Measurements from ENCODE around the gene RTP3.
"Not testable (repeated sequence)": the region's sequence is repeated elsewhere in the genome, so short reads cannot be mapped to it uniquely, and the experiment has no call there.

The RTP3 gene

DNA sequence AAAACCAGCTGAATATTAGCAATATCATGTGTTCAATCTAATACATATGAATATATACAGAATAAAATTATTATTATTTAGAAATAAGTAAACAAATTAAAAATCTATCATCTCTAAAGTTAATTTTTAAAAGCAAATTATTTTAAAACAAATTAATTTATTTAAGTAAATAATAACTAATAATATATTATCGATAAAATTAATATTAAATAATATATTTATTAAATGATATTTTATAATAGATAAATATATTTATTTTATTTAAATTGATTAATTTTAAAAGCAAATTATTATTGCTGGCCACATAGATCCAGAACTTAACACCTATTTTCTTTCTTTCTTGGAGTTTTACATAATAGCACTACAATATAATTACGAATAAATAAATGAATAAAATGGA is 22.2 kb downstream of the RTP3 start:
- DNase-seq: no peak

DNA sequence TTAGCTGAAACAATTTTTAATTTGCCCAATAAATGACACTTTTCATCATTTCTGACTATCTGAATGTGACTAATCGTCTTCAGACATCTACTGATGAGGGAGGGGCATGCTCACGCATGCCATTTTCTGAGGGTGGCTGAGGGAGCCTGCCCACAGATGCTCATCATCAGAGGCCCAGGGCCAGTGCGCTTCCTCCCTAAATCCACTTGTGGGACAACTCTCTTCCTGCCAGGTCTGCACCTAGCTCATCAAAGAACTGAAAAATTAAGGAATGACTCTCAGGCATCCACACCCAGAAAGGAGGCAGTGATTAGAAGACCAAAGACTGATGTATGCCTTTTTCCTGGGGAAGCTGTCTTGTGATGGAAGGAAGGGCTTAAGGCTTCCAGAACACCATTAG is 22.8 kb downstream of the RTP3 start:
- DNase-seq: no peak

DNA sequence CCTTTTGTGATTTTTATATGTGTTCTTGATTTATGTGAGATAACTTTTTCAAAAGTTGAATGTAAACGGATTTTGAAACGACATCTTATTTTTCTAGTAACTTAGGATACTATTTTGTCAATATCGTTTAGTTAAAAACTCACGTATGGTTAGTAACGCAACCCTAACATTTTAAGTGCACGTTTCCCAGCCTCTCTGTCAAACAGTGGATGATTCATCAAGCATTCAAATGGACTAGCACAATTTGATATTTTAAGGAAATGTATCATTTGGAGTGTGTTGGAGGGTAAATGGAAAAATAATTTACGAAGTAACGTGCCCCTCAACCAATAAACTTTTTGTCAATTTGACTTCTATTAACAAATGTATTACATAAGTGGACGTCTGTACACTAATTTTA is 23.3 kb downstream of the RTP3 start:
- no peak for DNase-seq

DNA sequence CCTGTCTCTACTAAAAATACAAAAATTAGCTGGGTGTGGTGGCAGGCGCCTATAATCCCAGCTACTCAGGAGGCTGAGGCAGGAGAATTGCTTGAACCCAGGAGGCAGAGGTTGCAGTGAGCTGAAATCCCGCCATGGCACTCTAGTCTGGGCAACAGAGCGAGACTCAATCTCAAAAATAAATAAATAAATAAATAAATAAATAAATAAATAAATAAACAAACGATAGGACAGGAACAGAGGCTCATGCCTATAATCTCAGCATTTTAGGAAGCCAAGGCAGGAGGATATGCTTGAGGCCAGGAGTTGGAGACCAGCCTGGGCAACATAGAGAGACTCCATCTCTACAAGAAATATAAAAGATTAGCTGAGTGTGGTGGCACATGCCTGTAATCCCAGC is 24.4 kb downstream of the RTP3 start:
- not testable (repeated sequence) for DNase-seq

DNA sequence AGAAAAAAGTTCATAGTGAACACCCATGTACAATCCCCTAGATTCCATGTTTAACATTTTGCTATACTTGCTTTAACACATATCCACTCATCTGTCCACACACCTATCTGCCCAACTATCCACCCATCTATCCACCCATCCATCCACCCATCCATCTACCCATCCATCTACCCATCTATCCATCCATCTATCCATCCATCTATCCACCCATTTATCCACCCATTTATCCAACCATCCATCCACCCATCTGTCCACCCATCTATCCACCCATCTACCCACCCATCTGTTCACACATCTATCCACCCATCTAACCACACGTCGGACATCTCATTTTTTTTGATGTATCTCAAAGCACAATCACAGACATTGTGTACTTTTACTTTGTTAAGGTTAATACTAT is 25.8 kb downstream of the RTP3 start:
- no peak for DNase-seq

DNA sequence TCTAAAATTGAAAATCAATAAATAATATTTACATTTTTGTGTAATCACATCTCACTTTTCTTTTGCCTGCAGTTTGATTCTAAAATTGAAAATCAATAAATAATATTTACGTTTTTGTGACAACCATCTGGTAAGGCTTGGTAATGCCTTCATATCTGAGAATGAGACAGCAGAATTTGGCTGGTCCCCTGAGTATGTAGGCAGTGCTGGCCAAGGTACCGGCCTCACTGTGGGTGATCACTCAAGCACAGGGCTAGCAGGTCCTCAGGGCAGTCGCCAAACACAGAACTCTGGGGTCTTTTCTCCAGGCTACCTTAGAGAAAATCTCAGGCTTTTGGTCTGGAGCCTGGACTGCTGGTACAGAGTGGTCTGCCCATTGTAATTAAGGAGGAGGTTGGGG is 26.2 kb downstream of the RTP3 start:
- DNase-seq: no peak

DNA sequence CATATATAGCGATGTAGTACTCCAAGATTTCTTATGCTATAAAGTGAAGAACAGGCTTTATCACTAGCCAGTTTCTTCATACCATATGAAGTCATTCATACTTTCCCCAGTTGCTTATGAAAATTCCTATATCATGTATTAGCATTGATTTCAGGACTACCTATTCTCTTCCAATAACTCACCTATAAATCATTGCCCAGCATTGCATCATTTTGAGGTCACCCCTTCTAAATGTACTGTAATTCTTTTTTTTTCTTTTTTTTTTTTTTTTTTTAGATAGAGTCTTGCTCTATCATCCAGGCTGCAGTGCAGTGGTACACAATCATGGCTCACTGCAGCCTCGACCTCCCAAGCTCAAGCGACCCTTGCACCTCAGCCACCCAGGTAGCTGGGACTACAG is 27.1 kb downstream of the RTP3 start:
- no peak for DNase-seq

DNA sequence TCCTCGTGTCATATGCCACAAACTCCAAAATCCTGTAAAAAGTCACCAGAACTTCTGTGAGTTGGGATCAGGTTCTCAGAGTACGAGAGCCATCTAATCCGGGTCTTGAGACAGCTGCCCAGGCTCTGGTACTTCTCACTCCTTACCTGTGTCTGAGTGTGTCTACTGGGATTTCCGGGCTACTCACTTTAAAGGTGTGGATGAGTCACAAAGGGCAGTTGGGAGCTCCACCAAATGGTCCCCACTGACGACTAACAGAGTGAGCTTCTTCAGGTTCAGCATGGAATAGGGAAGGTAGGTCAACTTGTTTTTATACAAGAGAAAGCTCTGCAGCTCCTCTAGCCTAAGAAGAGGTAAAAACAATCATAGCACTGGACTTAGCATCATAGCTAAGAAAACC is 29.5 kb downstream of the RTP3 start:
- no peak for DNase-seq

DNA sequence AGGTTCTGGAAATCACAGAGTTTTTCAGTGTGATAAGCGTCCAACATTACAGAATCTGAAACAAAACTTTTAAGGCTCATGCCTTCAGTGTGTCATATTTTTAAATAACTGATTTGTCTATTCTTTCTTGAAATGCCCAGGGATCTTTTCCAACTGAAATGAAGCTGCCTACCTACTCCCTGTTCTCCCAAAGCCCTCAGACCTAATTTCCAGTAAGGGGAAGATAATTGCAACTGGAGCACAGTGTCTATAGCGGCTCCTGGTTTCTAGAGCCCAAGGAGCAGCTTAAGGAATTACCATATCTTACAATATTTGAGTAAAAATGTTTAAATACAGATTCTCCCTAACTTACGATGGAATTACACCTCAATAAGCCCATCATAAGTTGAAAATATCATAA is 35.3 kb downstream of the RTP3 start:
- DNase-seq: no peak

DNA sequence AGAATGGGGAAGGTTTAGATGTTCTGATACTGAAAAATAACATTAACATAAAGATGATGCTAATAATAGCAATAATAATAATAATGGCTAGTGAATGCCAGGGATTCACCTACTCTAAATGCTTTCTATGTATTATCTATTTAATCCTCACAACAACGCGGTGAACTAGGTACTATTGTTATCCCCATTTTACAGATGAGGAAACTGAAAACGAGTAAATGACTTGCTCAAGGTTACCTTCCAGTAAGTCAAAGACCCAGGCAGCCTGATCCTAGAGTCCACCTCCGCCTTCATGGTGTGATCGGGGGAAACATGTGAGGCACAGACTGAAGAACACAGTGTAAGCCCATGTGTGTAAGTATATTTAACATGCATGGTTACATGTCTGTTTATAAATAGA is 38.0 kb downstream of the RTP3 start:
- DNase-seq: no peak

DNA sequence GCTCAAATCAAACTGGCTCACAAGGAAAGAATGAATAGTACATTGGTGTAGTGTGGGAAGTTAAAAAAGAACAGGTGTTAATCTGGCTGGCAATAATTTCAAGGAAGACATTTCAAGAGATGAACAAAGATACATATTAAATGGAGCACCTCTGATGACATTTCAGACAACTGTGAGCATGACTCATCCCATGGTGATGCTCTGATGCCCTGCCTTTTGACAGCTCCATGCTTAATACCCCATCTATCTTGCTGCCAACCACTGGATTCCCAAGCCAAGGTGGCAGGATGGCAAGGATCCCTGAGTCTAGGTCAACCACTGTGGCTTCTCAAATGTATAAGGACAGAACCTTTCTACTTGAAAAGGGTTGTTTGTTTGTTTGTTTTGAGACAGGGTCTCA is 39.0 kb downstream of the RTP3 start:
- DNase-seq: no peak

DNA sequence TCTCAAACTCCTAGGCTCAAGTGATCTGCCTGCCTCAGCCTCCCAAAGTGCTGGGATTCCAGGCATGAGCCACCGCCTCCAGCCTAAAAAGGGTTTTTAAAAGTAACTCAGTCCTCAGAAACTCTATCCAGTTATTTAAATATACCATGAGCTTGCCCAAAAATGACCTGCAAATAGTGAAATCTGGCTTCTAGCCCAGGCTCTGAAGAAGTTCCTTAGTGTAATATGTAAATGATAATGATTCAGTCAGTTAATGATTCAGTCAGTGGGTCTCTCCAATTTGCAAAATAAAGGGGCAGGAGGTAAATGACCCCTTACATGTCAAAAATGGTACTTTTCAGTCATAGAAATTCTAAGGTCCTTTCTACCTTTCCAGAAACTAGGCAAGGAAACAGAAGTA is 39.5 kb downstream of the RTP3 start:
- DNase-seq: no peak

DNA sequence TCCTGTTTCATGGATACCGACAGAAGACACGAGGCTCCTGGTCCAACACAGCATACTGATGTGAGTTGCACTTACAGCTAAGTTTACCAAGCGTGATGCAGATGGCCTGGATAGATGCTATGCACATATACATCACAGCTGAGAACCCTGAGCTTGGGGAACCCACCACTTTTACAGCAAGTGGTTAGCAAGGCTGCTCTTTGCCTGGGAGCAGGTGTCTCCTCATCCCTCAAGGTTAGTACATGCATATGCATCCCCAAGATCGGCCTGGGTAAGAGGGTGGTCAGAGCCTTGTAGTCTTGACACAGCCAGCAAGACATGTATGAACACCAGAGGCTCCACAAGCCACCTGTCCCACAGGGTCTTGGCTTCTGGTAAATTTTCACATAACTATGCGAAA is 40.0 kb downstream of the RTP3 start:
- no peak for DNase-seq

DNA sequence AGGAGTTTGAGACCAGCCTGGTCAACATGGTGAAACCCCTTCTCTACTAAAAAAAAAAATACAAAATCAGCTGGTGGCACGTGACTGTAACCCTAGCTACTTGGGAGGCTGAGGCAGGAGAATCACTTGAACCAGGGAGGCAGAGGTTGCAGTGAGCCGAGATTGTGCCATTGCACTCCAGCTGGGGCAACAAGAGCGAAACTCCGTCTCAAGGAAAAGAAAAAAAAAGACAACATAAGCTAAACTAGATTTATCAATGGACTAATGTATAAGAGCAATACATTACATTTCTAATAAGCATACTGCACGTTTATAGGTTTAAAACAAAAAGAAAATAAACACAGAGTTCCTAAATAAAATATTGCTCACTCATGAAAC is 40.6 kb downstream of the RTP3 start:
- DNase-seq: not testable (repeated sequence)

DNA sequence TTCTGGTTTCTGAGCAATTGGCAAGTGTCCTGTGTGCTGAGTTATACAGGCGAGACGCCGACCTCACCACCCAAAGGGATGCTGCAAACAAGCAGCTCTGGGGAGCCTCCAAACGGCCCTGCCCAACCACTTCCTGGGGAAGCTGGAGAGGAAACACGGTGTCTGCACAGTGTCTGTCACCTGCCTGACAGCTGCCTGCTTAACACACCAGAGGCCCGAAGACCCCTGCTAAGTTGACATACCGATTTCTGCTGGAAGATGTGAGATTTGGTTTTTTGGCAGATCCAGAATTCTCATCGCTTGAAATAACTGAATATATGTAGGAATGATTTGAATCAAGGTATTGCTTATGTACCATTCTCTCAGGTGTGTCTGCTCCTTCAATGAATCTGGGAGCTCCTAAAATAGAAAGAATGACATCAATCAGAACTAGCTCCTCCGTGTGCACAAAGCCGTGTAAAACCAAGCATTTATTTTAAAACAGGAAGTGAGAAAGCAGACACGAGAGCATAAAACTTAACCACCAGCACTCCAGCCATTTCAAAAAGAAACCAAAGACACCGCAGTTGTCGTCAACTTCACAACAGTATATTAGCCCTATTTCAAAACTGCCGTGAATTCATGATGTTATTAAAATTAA is 41.1 kb downstream of the RTP3 start:
- peak; percentile 22 for DNase-seq

DNA sequence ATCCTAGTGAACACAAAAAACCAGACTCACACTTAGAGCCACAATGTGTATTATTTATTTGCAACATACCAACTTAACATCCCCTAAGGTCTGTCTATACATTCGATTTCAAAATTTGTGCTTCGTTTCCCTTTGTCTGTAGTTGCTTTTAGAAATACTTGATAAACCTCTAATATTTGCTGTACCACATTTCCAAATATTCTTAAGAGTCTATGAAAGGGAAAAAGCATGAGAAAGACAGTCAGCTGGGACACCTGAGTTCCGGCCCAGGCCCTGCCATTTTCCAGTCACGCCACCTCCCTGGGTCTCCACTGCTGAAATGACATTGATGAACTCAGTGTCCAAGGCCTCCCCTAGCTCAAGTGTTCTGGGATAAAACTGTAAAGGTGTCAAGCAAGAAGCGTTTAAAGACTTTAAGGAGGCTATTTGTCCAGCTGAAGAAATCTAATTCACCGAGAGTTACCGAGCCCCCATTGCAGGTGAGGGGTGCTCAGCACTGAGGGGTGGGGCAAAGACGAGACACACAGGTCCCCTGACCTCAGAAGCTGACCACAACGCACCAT is 41.7 kb downstream of the RTP3 start:
- no peak for DNase-seq

DNA sequence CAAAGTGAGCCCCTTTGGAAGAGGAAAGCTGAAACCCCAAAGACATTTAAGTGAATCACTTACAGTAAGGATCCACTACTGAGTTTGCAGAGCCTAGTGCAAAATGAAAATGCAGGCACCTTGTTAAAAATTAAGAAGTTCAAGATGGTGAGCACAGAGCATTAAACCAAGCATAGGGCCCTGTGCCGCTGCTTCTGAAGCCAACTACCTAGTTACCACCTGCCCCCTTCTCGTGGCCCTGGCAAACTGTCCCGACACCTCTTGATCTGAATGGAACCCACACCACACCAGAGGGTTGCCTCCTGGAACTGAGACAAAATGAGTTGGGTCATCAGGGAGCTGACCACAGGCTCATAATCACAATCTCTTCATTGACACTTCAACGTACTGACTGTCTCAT is 42.8 kb downstream of the RTP3 start:
- DNase-seq: no peak

DNA sequence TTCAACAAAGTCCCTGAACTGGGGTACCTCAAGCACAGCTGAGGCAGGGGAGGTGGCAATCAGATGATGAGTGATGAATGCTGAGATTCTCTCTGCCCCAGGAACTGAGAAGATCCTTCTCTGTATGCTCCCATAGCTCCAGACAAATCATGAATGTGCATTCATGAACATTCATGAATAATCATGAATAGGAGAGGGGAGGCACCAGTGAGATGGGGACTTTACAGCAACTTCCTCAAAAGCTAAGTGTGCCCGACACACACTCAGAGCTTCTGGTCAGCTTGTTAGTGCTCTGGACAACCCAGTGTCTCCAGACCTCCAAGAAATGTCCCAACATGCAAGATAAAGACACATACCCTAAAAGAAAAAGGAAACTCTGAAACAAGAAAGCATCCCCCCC is 44.1 kb downstream of the RTP3 start:
- no peak for DNase-seq

DNA sequence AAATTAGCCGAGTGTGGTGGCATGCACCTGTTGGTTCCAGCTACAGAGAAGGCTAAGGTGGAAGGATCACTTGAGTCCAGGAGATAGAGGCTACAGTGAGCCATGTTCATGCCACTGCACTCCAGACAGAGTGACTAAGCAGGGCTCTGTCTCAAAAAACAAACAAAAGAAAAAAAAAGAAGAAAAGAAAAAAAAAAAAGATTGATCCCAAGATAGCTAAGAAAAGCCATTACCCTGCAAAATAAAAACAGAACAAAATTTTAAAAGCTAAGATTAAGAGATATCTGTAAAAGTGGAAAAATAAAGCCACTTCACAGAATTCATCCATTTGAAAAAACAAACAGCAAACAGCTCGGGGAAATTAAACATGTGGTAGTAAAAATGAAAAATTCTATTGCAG is 44.6 kb downstream of the RTP3 start:
- no peak for DNase-seq

DNA sequence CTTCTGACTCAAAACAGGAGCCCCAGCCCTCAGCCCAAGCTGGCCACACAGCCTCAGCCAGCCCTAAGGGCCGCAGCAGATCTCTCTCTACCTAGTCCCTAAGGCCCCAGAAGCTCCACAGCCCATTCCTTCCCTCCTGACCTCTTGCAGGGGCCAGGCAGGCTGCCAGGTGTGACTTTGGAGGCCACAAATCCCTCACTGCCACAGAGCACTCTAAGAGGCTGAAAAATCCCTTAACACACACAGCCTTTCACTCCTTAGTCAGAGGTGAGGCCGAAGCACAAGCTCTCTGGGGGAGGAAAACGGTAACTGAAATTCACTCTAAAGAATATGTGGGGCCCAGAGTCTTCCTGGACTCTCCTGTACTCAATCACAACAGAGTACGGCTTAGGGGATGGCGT is 45.0 kb downstream of the RTP3 start:
- no peak for DNase-seq

DNA sequence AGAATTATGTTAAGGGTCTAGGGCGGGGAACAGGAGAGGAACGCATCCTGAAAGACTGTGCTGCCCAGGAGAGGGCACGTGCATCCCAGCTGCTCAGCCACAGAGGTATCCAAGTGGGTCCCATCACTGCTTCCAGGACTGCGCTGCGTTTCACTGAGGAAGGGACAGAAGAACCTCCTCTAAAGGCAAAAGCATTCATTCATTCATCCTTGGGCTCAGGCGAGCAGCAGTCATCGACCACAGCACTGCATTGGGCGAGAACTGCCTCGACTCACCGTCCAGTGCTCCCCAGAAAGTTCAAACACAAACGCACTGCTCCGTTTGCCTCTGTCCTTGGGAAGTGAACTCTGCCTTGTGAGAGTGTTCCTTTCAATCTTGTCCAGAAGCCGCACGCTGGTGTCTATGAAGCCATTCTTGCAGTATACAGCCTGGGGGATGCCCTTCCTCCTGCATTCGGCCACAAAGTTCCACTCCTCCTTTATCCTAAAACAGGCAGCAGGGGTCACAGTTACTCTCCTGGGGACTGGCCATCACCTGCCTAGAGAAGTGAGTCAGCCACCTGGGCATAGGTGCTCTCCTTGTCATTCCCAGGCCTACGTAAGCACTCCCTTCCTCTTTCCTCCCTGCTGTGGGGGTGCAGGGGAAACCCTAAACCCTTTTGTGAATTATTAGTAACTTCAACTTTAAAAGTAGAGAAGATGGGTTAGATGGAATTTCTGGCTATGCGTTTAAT is 47.2 kb downstream of the RTP3 start:
- no peak for DNase-seq

DNA sequence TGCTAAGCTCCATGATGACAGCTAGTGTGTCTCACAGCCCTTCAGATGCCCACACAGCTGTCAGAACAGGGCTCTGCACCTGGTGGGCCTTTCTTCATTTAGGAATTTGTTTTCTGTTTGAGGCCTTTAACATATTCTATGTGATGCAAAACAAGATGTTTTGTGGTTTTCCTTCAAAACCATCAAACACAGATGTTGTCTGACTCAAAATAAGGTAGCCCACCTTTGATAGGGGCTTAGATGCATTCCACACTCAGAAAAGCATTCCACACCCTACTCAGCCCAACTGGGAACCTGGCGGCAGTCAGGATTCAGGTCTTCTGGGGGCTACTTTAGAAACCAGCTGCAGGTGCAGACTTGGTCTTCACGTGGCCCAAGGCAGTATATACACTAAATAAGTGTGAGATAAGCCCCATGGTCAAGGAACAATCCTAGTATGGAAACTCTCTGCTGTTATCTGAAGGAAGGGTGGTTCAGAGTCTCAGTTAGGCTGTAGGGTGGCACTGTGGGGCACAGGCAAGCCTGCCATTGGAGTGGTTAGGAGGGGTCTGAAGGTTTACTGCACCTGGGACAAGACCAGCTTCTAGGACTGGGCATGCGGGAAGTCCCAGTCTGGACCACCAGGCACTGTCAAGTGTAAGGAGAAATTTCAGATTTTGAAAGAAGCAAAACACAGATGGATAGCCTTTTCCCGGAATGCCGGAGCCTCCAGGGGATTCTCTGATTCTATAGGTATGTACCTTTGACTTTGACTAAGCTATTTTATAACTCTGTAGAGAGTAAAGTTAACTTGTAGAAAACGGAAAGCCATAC is 48.2 kb downstream of the RTP3 start:
- DNase-seq: no peak

DNA sequence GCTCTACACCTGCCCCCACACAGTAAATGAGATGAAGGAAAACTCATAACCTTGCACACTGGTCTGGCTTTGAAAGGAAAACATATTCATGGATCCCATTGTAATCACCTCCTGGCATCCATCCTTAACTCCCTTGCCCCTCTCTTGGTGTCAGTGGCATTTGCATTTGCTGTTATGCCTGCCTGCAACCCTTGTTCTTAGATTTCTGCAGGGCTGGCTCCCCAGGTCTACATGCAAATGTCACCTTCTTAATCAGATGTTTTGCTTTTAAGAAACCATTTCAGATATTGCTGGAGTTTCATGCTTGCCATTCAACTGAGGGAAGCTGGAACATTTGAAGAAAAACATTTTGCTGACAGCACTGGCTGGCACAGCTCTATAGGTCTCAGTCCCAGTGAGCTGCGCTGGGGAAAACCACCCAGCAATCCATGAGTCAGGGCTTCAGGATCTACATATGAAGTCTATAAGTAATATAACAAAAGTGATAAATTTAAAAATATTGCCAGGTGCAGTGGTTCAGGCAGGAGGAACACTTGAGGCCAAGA is 49.2 kb downstream of the RTP3 start:
- no peak for DNase-seq

DNA sequence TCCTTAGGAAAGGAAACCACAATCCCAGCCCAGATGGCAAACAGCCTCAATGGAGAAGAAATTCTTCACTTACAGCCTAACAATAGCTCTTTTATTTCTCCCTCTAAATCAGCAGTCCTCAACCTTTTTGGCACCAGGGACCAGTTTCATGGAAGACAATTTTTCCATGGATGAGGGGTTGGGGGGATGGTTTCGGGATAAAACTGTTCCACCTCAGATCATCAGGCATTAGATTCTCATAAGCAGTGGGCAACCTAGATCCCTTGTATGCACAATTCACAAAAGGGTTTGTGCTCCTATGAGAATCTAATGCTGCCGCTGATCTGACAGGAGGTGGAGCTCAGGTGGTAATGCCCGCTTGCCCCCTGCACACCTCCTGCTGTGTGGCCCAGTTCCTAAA is 50.8 kb downstream of the RTP3 start:
- not testable (repeated sequence) for DNase-seq
